LNCaP clone FGC (cell line): ENCODE results near the gene COMMD1.
"Not testable (repeated sequence)": the region's sequence is repeated elsewhere in the genome, so short reads cannot be mapped to it uniquely, and the experiment has no call there.

Source experiments
- DNase-seq: peaks from one replicate; pipeline ENCODE4 v3.0.0-alpha.2; 2011; ENCODE audit warnings: low read depth
- H3K4me3 ChIP-seq: 2 replicates; pipeline ENCODE4 v1.5.1; 2011; ENCODE audit warnings: mild to moderate bottlenecking, low read depth, low read length, control low read depth
- CTCF ChIP-seq: IDR thresholded peaks from 2 replicates; pipeline ENCODE4 v1.5.1; 2012; ENCODE audit warnings: mild to moderate bottlenecking; ENCODE audit not compliant: control insufficient read depth, insufficient read depth; ENCODE audit errors: extremely low read depth

Gene COMMD1

GRCh38 chr2:62036761-62037250 lies 131.3 kb downstream of the COMMD1 start:
- no peak overlapping the region for H3K4me3 ChIP-seq
- no peak for TF ChIP-seq CTCF
- DNase-seq, result no peak

GRCh38 chr2:62038975-62039771 lies 133.7 kb downstream of the COMMD1 start:
- no peak overlapping the region for H3K4me3 ChIP-seq
- no peak for TF ChIP-seq CTCF
- no peak for DNase-seq

- TF ChIP-seq CTCF, result no peak
- no peak overlapping the region for H3K4me3 ChIP-seq
- no peak for DNase-seq
These were observed 135.5 kb downstream of the COMMD1 start for GRCh38 chr2:62040926-62041325.

- DNase-seq, result not testable (repeated sequence)
These were observed 136.4 kb downstream of the COMMD1 start for GRCh38 chr2:62041701-62042385.

GRCh38 chr2:62042400-62042799 lies 136.9 kb downstream of the COMMD1 start:
- H3K4me3 ChIP-seq, result no peak overlapping the region
- no peak for DNase-seq
- TF ChIP-seq CTCF, result no peak

More at GRCh38 chr2:62041701-62042385, 136.4 kb downstream of the COMMD1 start:
- not testable (repeated sequence) for H3K4me3 ChIP-seq

GRCh38 chr2:62042944-62043343 lies 137.5 kb downstream of the COMMD1 start:
- no peak for TF ChIP-seq CTCF
- DNase-seq, result peak; percentile 83
- no peak overlapping the region for H3K4me3 ChIP-seq

GRCh38 chr2:62045017-62045543 lies 139.6 kb downstream of the COMMD1 start:
- no peak for DNase-seq
- no peak for TF ChIP-seq CTCF
- no peak overlapping the region for H3K4me3 ChIP-seq
